Ramos (cell line): ENCODE results near the gene TDRD10.

Experiments
- in situ Hi-C: fragments of 300-500 bp; cut with MboI; formaldehyde crosslinking; loops from one replicate; pipeline ENCODE4 v1.14.3; 2022; ENCODE audit warnings: low sequenced_read_pairs; ENCODE audit not compliant: unreplicated experiment

The TDRD10 gene, protein sequence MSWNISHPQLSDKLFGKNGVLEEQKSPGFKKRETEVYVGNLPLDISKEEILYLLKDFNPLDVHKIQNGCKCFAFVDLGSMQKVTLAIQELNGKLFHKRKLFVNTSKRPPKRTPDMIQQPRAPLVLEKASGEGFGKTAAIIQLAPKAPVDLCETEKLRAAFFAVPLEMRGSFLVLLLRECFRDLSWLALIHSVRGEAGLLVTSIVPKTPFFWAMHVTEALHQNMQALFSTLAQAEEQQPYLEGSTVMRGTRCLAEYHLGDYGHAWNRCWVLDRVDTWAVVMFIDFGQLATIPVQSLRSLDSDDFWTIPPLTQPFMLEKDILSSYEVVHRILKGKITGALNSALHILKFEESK

DNA sequence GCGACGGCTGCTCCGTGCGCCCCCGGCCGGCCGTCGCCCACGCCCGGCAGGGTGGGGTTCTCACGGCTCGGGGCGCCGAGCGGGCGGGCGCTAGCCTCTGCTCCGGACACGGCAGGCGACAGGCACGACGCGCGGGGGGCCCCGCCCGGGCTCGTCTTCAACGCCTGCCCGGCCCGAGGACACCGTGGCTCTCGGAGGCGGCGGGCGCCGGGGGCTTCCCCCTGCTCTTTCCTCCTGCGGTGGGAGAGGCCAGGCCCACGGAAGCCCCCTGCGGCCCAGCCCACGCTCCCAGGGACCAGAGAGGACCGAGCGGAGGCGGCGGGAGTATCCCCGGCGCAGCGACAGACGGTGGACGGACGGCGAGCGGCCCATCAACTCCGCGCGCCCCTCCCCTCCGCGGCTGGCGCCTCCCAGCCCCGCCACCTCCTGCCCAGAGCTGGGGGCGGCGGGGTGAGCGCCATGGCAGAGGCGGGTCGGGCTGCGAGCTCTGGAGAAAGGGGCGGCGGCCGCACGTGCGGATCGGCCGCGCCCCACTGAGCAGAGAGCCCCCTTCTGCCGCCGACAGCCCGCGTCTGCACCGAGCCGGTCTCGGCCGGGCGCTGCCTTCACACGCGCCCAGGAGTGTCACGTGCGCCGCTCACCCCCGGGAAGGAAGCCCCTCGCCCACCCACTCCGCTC, at the start of gene TDRD10, which contains the start of gene SHE:
TSS of gene TDRD10 (plus strand) at position 154 of the 678 bp plus-strand sequence. CDS start 4,685 bp downstream, outside the sequence.
TSS of gene SHE (minus strand) at position 347 of the 678 bp plus-strand sequence. CDS start 386 bp downstream, outside the sequence.
- in situ Hi-C loops = no loop called here

DNA sequence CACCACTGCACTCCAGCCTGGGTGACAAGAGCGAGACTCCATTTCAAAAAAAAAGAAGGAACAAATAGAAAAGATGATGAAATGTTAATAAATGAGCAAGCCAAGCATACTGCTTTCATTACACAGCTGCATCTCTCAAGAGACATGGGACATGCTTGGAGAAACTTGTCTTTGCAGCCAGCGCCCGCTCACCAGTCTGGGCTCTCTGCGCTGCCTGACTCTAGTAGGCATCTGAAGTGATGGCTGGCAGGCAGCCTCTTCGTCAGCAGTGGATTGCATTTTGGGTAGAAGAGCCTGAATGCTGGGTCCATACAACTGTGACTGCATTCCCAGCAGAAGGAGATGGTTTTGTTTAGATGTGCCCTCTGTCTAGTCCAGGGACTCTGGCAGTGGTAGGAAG, 48.9 kb upstream of the TDRD10 start:
- in situ Hi-C loops = no loop called here

DNA sequence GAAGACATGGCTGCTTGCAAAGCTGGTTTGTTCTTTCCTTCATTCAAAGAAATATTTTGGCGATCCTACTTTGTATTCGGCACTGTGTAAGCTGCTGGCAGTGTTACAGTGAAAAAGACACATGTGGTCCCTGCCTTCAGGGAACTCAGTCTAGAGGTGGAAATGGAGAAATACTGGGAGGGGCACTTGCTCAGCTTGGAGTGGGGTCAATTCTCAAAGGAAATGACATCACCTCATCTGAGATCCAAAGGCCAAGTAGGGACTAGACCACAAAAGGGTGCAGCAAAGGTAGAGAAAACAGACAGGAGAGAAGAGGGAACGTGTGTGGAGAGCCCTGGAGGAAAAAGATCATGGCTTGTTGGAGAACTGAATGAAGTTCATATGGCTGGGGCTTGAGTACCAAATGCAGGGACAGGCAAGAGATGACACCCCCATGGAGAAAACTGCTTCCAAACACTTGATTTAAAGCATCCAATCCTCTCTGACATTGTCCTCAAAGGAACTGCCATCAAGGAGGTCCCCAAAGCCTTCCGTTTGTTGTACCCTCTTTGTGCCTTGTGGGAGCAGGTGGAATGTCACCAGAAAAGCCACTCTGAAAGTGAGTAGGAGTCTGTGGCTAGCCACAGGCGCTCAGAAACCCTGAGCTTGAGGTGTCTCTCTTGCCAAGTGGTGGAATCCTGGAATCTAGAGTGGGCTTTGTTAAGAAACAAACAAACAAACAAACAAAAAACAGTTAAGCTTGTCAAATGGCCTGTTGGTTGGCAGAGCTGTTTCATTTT, 48.3 kb upstream of the TDRD10 start:
- in situ Hi-C loops = no loop called here

DNA sequence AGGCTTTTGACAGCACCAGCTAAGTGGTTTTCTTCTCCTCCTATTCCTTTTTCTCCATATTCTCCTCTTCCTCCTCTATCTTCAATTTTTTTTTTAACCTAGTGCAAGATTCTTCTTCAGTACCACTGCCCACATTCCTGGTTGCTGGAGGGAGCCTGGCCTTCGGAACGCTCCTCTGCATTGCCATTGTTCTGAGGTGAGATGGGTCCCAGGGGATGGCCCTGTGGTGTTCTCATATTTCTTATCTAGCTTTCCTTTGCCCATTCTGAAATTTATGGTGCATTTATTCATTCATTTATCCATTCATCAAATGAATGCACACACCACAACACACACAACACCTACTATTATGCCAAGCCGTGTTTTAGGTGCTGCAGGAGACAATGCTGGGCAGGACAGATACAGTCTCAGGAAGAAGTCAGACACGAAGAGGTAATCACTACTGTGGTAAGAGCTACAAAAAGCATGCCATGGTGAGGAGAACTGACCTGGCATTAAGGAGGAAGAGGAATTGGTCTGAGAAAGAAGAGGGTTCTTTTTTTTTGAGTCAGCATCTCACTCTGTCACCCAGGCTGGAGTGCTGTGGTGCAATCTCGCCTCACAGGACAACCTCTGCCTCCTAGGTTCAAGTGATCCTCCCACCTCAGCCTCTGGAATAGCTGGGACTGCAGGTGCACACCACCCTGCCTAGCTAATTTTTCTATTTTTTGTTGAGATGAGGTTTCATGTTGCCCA, 47.5 kb upstream of the TDRD10 start:
- in situ Hi-C loops = no loop called here

DNA sequence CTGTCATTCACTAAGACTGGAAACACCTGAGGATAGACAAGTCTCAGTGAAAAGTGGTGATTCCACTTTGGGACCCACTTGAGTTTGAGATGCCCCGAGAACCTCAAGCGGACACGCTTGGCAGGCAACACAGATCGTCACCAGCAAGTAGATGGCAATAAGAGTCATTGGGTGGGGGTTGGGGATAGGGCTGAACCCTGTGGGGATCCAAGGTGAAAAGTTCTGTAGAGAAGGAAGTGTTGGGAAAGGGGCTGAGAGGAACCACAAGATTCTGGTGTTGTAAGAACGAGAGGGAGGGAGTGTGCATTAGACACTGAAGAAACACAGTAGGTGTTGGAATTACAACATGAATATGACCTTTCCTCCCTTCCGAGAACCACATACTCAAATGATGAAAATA, 45.4 kb upstream of the TDRD10 start:
- in situ Hi-C loops = no loop called here

DNA sequence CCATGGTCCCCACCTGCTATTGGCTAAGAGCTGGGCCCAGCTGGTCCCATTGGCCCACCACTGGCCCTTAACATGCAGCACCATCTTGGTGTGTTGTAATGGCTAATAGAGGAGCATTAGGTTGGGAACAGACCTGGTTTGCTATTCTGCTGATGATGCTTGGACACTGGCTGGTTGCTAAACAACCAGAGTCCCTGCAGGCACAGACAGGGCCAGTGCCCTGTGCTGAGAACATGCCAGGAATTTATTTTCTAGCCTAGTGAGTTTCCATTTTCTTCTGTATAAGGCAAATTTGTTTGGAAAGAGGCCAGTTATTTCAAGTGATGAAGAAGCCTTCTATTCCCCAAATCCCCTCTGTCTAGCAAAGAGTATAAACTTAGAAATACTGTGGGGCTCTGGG, 42.9 kb upstream of the TDRD10 start:
- in situ Hi-C loops = no loop called here

DNA sequence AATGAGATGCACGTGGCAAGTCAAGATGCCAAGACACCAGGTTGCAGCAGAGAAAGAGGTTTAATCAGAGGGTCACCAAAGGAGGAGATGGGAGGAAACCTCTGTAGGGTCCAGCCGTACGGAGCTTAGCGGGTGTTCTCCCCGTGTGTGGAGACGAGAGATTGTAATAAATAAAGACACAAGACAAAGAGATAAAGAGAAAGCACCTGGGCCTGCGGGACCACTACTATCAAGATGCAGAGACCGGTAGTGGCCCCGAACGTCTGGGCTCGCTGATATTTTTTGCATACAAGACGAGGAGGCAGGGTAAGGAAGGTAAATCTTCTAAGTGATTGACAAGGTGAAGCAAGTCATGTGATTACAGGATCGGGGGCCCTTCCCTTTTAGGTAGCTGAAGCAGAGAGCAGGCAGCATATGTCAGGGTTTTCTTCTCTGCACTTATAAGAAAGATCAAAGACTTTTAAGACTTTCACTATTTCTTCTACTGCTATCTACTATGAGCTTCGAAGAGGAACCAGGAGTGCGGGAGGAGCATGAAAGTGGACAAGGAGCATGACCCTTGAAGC, 41.2 kb upstream of the TDRD10 start:
- in situ Hi-C loops = no loop called here

DNA sequence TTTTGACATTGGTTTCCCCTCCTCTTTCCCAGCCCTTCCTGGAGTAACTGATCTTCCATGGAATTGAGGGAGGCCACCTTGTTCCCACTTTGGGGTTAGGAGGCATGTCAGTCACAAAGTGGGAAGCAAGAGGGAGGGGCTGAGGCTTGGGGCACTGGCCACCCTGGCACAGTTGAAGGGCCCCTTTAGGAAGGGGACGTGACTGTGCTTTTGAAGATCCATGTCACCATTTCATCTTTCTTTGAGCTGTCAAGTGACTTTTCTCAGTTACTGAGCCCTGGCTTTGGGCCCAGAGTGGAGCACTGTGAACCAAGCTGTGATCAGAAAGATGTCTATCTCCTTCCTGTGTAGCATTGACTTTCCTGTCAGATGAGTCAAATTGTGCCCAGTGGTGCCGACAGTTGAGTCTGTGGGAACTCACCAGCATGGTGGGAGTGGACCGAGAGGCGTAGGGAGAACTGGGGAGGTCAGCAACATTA, 38.5 kb upstream of the TDRD10 start:
- in situ Hi-C loops = no loop called here

DNA sequence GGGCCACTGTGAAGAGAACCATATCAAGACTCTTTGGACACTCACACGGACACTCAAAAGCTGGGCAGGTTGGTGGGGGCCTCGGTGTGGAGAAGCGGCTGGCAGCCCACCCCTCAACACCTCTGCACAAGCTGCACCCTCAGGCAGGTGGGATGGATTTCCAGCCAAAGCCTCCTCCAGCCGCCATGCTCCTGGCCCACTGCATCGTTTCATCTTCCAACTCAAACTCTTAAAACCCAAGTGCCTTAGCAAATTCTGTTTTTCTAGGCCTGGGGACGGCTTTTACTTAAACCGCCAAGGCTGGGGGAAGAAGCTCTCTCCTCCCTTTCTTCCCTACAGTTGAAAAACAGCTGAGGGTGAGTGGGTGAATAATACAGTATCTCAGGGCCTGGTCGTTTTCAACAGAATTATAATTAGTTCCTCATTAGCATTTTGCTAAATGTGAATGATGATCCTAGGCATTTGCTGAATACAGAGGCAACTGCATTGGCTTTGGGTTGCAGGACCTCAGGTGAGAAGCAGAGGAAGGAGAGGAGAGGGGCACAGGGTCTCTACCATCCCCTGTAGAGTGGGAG, 36.3 kb upstream of the TDRD10 start:
- in situ Hi-C loops = no loop called here

DNA sequence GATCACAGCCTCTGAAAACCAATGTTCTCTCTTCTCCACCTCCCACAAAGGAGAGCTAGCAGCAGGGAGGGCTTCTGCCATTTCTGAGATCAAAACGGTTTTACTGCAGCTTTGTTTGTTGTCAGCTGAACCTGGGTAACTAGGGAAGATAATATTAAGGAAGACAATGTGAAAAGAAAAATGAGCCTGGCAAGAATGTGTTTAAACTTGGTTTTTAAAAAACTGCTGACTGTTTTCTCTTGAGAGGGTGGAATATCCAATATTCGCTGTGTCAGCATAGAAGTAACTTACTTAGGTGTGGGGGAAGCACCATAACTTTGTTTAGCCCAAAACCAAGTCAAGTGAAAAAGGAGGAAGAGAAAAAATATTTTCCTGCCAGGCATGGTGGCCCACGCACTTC, 35.8 kb upstream of the TDRD10 start:
- in situ Hi-C loops = no loop called here

DNA sequence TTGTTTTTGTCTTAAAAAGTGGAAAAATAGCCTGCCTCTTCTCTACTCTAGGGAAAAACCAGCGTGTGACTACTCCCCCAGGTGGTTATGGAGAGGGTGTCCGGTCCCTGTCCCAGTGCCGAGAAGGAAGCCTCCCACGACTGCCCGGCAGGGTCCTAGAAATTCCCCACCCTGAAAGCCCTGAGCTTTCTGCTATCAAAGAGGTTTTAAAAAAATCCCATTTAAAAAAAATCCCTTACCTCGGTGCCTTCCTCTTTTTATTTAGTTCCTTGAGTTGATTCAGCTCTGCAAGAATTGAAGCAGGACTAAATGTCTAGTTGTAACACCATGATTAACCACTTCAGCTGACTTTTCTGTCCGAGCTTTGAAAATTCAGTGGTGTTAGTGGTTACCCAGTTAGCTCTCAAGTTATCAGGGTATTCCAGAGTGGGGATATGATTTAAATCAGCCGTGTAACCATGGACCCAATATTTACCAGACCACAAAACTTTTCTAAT, 35.0 kb upstream of the TDRD10 start:
- in situ Hi-C loops = no loop called here

DNA sequence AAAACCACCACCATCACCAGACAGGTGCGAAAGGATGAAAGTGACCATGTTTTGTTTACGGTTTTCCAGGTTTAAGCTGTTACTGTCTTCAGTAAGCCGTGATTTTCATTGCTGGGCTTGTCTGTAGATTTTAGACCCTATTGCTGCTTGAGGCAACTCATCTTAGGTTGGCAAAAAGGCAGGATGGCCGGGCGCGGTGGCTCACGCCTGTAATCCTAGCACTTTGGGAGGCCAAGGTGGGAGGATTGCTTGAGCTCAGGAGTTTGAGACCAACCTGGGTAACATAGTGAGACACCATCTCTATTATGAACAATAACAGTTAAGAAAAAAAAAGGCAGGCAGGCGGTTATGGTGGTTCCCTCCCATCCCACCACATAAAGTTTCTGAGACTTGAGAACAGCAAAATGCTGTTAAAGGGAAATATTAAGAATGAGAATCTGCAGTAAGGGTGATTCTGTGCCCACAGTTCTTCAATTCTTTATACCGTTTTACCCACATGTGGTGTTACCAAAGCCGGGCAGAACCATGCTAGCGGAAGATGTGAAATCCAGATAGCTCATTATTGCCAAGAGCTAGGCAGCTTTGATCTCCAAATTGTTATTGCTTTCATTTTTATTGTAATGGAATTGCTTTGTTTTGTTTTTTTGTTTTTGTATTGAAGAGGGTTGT, 34.5 kb upstream of the TDRD10 start:
- in situ Hi-C loops = no loop called here

DNA sequence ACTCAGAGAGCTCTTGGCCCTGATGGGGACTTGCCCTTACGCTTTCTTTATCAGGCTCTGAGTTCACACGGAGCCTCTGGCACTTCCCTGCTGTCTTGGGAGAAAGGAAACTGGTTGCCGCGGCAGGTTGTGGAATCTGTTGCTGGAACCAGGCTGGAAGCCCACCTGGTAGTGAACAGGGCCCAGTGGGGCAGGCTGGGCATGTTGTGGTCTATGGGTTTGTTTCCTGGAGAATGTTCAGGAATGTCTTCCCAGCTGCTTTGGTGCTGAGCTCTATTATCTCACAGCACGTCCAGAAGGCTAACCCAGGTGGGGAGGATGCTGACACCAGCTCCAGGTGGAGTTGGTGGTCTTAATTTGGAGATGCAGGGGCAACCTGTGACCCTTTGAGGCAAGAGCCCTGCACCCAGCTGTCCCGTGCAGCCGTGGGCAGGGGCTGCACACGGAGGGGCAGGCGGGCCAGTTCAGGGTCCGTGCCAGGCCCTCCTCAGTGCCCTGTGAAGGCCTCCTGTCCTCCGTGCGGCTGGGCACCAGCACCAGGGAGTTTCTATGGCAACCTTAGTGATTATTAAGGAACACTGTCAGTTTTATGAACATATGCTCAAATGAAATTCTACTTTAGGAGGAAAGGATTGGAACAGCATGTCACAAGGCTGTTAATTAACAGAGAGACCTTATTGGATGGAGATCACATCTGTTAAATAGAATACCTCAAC, 33.3 kb upstream of the TDRD10 start:
- in situ Hi-C loops = no loop called here

DNA sequence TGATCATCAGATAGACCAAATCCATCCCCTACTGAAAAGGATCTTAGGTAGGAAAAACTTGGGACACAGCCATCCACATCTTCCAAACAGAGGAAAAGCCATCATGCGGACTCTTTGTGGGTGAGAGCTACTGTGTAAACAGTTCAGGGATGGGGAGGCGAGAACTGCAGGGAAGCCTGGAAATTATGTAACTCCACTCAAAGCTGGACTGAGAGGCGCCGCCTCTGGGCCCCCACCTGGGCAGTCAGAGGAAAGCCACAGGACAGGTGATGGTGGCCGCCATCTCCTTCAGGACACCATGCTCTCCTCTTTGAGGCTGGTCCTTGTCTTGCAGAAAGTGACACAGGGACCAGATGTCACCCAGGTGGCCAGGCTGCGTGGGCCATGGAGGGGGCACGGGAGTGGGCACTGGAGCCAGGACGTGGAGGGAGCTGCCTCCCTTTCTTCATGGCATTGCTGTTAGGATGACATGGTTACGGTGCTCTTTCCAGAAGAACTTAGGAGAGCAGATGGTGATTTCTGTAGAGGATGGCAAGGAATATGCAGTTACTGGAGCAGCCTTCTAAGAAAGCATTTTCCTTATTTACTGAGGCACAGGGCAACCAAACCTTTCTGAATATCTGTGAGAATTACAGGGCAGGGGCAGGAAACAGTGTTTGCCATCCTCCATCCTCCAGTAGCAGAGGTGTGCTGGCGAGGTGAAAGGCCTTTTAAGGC, 32.0 kb upstream of the TDRD10 start:
- in situ Hi-C loops = no loop called here

DNA sequence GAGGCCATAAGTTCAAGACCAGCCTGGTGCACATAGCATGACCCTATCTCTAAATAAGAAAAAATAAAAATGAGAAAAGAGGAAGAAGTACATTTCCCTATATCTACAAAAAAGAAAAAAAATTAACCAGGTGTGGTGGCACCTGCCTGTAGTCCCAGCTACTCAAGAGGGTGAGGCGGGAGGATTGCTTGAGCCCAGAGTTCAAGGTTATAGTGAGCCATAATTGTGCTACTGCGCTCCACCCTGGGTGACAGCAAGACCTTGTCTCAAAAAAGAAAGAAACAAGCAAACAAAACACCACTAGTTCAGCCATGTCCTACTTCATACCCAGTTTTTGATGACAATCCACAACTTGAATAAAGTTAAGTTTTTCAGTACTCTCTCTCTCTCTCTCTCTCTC, 30.7 kb upstream of the TDRD10 start:
- in situ Hi-C loops = no loop called here

DNA sequence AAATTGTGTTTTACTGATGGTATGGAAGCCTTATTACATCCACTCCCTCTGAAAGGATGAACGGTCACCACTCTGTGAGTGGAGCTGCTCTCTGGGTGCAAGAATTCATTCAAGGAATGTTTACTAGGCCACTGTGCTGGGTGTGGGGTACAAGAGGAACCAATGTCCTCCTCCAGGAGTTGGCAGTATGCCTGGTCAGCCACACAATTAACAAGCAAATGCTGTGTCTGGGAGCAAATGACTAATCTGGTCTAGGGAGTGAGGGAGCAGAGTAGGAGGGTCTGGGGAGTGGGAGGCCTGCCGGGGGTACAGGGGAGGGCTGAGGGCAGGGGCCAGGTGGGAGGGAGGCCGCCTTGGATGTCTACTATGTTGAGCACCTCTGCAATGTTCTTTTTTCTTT, 27.2 kb upstream of the TDRD10 start:
- in situ Hi-C loops = no loop called here

DNA sequence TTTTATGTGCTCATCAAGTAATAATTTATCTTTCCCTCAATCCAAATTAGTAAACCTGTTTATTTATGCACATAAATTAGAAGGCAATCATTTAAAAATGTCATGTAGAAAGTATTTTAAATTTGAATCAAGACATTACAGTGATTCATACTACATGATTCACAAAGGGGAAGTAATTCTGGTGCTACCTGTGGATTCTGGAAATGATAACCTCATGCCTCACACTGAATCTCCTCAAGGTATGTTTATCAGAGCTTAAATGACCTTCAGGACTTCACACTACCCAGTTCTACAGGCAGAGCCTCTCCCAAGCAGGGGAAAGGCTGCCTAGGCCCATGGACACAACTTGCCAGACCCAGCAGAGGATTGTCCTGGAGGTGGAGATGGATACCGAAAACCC, 25.2 kb upstream of the TDRD10 start:
- in situ Hi-C loops = no loop called here

DNA sequence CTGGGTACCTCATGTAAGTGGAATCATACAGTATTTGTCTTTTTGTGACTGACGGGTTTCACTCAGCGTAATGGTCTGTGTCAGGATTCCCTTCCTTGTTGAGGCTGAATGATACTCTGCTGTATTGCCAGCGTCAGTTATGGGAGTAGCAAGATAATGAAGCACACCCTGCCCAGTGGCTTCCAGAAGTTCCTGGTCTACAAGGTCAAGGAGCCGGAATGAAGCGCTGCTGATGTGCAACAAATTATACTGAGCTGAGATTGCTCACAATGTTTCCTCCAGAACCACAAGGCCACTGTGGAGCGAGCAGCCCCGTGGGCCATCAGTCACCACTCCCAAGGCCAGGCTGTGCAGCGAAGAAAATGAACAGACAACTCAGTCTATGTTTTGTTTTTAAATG, 24.0 kb upstream of the TDRD10 start:
- in situ Hi-C loops = no loop called here
